ENCODE data around the gene LRMDA. TPM values are rescaled to one million over a fixed set of nuclear protein-coding genes. Genes with fewer than 3 reads are reported as not detected.

Gene LRMDA
- total RNA-seq, 4 donors from 2014 or later = 0.76 to 6.4 (median 1.3) TPM

- WGBS, 2 donors = 87 to 93% methylated on average over 14 of the region's 14 CpGs
- DNase-seq (ENCODE audit: low spot score in 2 of 2) = no peak
- intact Hi-C loops (cut with DNase I; ENCODE audit: low total_unique reads) = no loop called here
- no peak overlapping the region for H3K4me3 ChIP-seq (ENCODE audit: low read depth, poor library complexity, severe bottlenecking)
- TF ChIP-seq, protein P1, sequence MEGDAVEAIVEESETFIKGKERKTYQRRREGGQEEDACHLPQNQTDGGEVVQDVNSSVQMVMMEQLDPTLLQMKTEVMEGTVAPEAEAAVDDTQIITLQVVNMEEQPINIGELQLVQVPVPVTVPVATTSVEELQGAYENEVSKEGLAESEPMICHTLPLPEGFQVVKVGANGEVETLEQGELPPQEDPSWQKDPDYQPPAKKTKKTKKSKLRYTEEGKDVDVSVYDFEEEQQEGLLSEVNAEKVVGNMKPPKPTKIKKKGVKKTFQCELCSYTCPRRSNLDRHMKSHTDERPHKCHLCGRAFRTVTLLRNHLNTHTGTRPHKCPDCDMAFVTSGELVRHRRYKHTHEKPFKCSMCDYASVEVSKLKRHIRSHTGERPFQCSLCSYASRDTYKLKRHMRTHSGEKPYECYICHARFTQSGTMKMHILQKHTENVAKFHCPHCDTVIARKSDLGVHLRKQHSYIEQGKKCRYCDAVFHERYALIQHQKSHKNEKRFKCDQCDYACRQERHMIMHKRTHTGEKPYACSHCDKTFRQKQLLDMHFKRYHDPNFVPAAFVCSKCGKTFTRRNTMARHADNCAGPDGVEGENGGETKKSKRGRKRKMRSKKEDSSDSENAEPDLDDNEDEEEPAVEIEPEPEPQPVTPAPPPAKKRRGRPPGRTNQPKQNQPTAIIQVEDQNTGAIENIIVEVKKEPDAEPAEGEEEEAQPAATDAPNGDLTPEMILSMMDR (IDR thresholded peaks at IDR 0.05) = no peak
- TF ChIP-seq POLR2A (IDR thresholded peaks at IDR 0.05) = no peak
Observed at GRCh38 chr10:75803816-75804552, 372.6 kb downstream of the LRMDA start.

- intact Hi-C loops (cut with DNase I; ENCODE audit: low total_unique reads) = no loop called here
- no peak overlapping the region for H3K4me3 ChIP-seq (ENCODE audit: low read depth, poor library complexity, severe bottlenecking)
- no peak for DNase-seq (ENCODE audit: low spot score in 2 of 2)
- TF ChIP-seq, protein P1 (IDR thresholded peaks at IDR 0.05) = no peak
- no peak for TF ChIP-seq POLR2A (IDR thresholded peaks at IDR 0.05)
- 93 to 94% methylated on average over 3 of the region's 3 CpGs for WGBS, 2 donors
Observed at GRCh38 chr10:75806186-75806585, 374.8 kb downstream of the LRMDA start.

- intact Hi-C loops (cut with DNase I; ENCODE audit: low total_unique reads) = no loop called here
- TF ChIP-seq, protein P1 (IDR thresholded peaks at IDR 0.05) = no peak
- TF ChIP-seq POLR2A (IDR thresholded peaks at IDR 0.05) = no peak
- DNase-seq (ENCODE audit: low spot score in 2 of 2) = no peak
- H3K4me3 ChIP-seq (ENCODE audit: low read depth, poor library complexity, severe bottlenecking) = no peak overlapping the region
- WGBS, 2 donors = 91 to 94% methylated on average over 5 of the region's 5 CpGs
Observed at GRCh38 chr10:75807456-75807855, 376.0 kb downstream of the LRMDA start.

DNA sequence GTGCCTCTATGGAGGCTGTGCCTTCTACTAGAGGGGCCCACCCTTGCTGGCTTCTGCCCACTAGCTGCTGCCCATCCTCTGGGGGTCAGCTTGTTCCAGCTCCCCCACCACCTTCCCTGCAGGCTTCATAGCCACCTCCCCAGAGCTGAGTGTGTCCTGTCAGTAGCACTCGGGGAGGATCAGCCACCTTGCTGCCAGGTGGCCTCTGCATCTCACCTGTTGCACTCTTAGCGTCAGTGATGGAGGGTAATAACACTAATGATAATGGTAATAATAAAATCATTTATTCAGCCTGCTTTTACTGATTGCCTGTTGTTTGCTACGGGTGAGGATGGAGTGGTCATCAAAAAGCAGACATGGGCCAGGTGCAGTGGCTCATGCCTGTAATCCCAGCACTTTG is 377.6 kb downstream of the LRMDA start:
- DNase-seq (ENCODE audit: low spot score in 2 of 2) = no peak
- no peak for TF ChIP-seq POLR2A (IDR thresholded peaks at IDR 0.05)
- TF ChIP-seq, protein P1 (IDR thresholded peaks at IDR 0.05) = no peak
- no peak overlapping the region for H3K4me3 ChIP-seq (ENCODE audit: low read depth, poor library complexity, severe bottlenecking)
- intact Hi-C loops (cut with DNase I; ENCODE audit: low total_unique reads) = no loop called here
- 95 to 99% methylated on average over 3 of the region's 3 CpGs for WGBS, 2 donors

- no peak for DNase-seq (ENCODE audit: low spot score in 2 of 2)
- no peak for TF ChIP-seq POLR2A (IDR thresholded peaks at IDR 0.05)
- TF ChIP-seq, protein P1 (IDR thresholded peaks at IDR 0.05) = no peak
- intact Hi-C loops (cut with DNase I; ENCODE audit: low total_unique reads) = no loop called here
- H3K4me3 ChIP-seq (ENCODE audit: low read depth, poor library complexity, severe bottlenecking) = no peak overlapping the region
Observed at GRCh38 chr10:75814014-75814413, 382.6 kb downstream of the LRMDA start.

- no peak for TF ChIP-seq POLR2A (IDR thresholded peaks at IDR 0.05)
- TF ChIP-seq, protein P1 (IDR thresholded peaks at IDR 0.05) = no peak
- no peak for DNase-seq (ENCODE audit: low spot score in 2 of 2)
- no peak overlapping the region for H3K4me3 ChIP-seq (ENCODE audit: low read depth, poor library complexity, severe bottlenecking)
- intact Hi-C loops (cut with DNase I; ENCODE audit: low total_unique reads) = no loop called here
Observed at GRCh38 chr10:75815066-75815465, 383.6 kb downstream of the LRMDA start.
